Right lobe of liver (tissue), 6 donors: ENCODE data around the gene SHANK2. TPM values are rescaled to one million over a fixed set of nuclear protein-coding genes. Genes with fewer than 3 reads are reported as not detected.

Experiments
- ATAC-seq, 4 donors: fragments of 200-7000 bp; cut with Tn5 transposase; one replicate each; pipeline ENCODE4 v1.9.1; 2020; ENCODE audit warnings: mild to moderate bottlenecking in 4 of 4, moderate library complexity in 4 of 4
- DNase-seq, 3 donors: peaks; one replicate each; pipeline ENCODE4 v3.0.0-alpha.2; 2020
- H3K27ac ChIP-seq, 3 donors: fragments of 200-600 bp; one replicate each; pipeline ENCODE4 v1.8.0; 2022
- H3K27me3 ChIP-seq, 2 donors: fragments of 200-600 bp; one replicate each; pipeline ENCODE4 v1.8.0; 2022
- H3K36me3 ChIP-seq, 4 donors: fragments of 200-600 bp; sonication (generic) in 1 of 4; one replicate each; pipeline versions ENCODE4 v1.5.1 to v1.8.0; 2017 to 2022; ENCODE audit warnings: control low read depth in 1 of 4
- H3K4me1 ChIP-seq, 4 donors: fragments of 200-600 bp; sonication (generic) in 1 of 4; one replicate each; pipeline versions ENCODE4 v1.5.1 to v1.8.0; 2017 to 2022; ENCODE audit warnings: control low read depth in 1 of 4
- H3K4me3 ChIP-seq, 3 donors: fragments of 200-600 bp; one replicate each; pipeline ENCODE4 v1.8.0; 2022
- H3K9me3 ChIP-seq, 4 donors: fragments of 200-600 bp; sonication (generic) in 1 of 4; one replicate each; pipeline versions ENCODE4 v1.5.1 to v1.8.0; 2017 to 2022; ENCODE audit warnings: control low read depth in 1 of 4
- POLR2A ChIP-seq: fragments of 450-650 bp; IDR thresholded peaks from one replicate; pipeline ENCODE4 v1.6.1; 2017; ENCODE audit warnings: antibody characterized with exemption, mild to moderate bottlenecking
- WGBS: methylation state at CpG from one replicate; pipeline ENCODE4 v1.1.6; 2018; ENCODE audit warnings: low coverage, low lambda C conversion rate; ENCODE audit not compliant: insufficient coverage; ENCODE audit errors: missing lambda C conversion rate; 5-methylcytosine and 5-hydroxymethylcytosine counted together
- intact Hi-C, 2 donors: fragments of 100-400 bp; cut with DNase I; formaldehyde crosslinking; loops; one replicate each; pipeline versions ENCODE4 v1.11.2 to v1.14.1; 2022
- total RNA-seq, 6 experiments: library from RNA; depleted of rRNA in 2 of 6; stranded (reverse); fragments of >200 nt in 2 of 6; fragmentation: NEBNext Ultra II Directional in 3 of 6; extraction: Animal tissue kit (Norgen Biotek cat#: 25700) in 3 of 6; gene quantifications; one replicate each; pipeline versions ENCODE4 v1.1.0 to v1.2.4, GENCODE V29; 2016 to 2023
- TF ChIP-seq, protein P1 (sequence below), 4 donors: fragments of 200-600 bp in 3 of 4; fragments of 450-650 bp in 1 of 4; IDR thresholded peaks; one replicate each; pipeline versions ENCODE4 v1.5.1 to v1.8.0; 2016 to 2022; ENCODE audit warnings: antibody characterized with exemption in 4 of 4, mild to moderate bottlenecking in 2 of 4
- donor health status: DM: no; HTN: yes; CAD: no.
- donor health status: DM: no; HTN: no; CAD: no.
- donor health status: DM: no; HTN: no; CAD: no.
- donor health status: DM: no; HTN: yes; CAD: no.
- donor health status: DM: no; HTN: yes; CAD: no.

SHANK2 gene
- total RNA-seq, 6 experiments from 2014 or later, result 21.9 to 50.3 (median 30.9) TPM

DNA sequence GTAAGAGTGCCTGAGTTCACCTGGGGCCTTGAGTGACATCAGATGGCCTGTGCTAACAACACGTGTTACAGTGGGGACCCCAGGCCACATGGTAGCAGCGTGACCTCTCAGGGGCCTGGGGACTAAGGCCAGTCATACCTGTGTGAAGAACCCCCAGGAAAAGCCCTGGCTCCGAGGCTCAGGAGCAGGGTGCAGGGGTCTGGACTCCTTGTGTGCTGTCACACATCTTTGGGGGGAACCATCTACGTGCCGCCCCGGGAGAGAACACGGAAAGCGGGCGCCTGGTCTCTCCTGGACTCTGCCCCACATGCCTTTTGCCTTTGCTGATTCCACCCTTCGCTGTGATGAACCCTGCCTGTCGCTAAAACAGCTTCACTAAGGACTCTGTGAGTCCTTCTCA is 48.7 kb downstream of the SHANK2 start:
- 76% methylated on average over 3 of the region's 11 CpGs for WGBS
- H3K9me3 ChIP-seq, result no peaks in the 10 kb centered on the region
- TF ChIP-seq, protein P1, sequence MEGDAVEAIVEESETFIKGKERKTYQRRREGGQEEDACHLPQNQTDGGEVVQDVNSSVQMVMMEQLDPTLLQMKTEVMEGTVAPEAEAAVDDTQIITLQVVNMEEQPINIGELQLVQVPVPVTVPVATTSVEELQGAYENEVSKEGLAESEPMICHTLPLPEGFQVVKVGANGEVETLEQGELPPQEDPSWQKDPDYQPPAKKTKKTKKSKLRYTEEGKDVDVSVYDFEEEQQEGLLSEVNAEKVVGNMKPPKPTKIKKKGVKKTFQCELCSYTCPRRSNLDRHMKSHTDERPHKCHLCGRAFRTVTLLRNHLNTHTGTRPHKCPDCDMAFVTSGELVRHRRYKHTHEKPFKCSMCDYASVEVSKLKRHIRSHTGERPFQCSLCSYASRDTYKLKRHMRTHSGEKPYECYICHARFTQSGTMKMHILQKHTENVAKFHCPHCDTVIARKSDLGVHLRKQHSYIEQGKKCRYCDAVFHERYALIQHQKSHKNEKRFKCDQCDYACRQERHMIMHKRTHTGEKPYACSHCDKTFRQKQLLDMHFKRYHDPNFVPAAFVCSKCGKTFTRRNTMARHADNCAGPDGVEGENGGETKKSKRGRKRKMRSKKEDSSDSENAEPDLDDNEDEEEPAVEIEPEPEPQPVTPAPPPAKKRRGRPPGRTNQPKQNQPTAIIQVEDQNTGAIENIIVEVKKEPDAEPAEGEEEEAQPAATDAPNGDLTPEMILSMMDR (IDR thresholded peaks at IDR 0.05), result no peak
- no peak for TF ChIP-seq POLR2A
- H3K4me1 ChIP-seq, result peaks cover 0 to 44% (median 17%) of the 10 kb centered on the region in 4 donors
- H3K4me3 ChIP-seq, result no peak overlapping the region
- DNase-seq (peak in 1 of 3 donors; percentile 37), ATAC-seq (no peak)
- intact Hi-C loops, result no loop called here
- H3K27ac ChIP-seq, result peak overlapping the region in 2 of 3 donors; percentile 66 to 76
- no peaks in the 10 kb centered on the region for H3K27me3 ChIP-seq
- H3K36me3 ChIP-seq, result no peaks in the 10 kb centered on the region

DNA sequence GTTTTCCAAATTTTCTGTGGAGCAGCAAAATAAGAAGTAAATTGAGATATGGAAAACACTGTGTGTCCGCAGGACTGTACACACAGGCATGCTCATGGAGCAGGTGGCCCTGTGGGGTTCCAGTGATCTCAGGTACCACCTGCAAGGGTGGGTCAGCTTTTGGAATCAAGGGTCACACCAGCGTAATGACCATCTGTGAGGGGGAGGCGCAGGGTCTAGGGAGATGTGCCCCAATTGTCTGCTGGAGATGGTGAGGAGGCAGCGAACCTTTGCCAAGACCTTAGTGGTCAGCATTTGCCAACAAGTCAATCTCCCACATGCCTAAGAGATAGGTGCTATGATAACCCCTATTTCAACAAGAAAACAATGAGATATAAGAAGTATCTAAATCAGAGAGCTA is 49.4 kb downstream of the SHANK2 start:
- Histone ChIP-seq H3K36me3 (no peaks in the 10 kb centered on the region), H3K9me3 (no peaks in the 10 kb centered on the region), H3K27me3 (no peaks in the 10 kb centered on the region), H3K27ac (peak overlapping the region in 2 of 3 donors; percentile 66 to 76), H3K4me1 (peaks cover 0 to 37% (median 14%) of the 10 kb centered on the region in 4 donors), H3K4me3 (no peak overlapping the region)
- 36% methylated on average over 2 of the region's 4 CpGs for WGBS
- ATAC-seq, result no peak
- no peak for TF ChIP-seq POLR2A
- TF ChIP-seq, protein P1 (IDR thresholded peaks at IDR 0.05), result no peak
- no peak for DNase-seq
- intact Hi-C loops, result no loop called here

DNA sequence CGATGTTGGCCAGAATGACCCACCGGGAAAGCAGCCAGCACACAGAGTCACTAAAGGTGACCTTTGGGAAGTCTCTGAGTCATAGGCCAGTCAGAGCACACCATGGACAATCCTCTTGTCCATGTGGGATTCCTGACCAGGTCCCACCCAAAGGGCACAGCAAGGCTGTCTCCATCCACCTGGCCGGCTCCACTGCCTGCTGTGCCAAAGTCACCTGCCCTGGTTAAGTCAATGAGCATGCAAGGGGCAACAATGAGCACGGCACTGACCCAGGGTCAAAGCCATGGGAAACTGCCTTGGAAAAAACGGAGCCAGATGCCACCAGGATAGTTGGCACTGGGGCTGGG is 49.8 kb downstream of the SHANK2 start:
- TF ChIP-seq POLR2A, result no peak
- TF ChIP-seq, protein P1 (IDR thresholded peaks at IDR 0.05), result no peak
- intact Hi-C loops, result no loop called here
- Histone ChIP-seq H3K4me3 (no peak overlapping the region), H3K27ac (peak overlapping the region in 2 of 3 donors; percentile 66 to 76), H3K4me1 (peaks cover 0 to 33% (median 12%) of the 10 kb centered on the region in 4 donors), H3K9me3 (no peaks in the 10 kb centered on the region), H3K36me3 (no peaks in the 10 kb centered on the region), H3K27me3 (no peaks in the 10 kb centered on the region)
- peak; percentile 77 to 81 (median 78) for ATAC-seq
- DNase-seq, result peak; percentile 84 to 96 (median 93)
- 24% methylated on average over 2 of the region's 5 CpGs for WGBS

Other genes starting within 250 kb of the SHANK2 start
- 100 to 1,000 TPM in 4 of 6 experiments, 10 to 100 TPM in 2; 42.0 to 320 (median 126) TPM for gene DHCR7, start 195.8 kb upstream of the SHANK2 start, total RNA-seq
- 10 to 100 TPM; 26.4 to 54.7 (median 35.4) TPM for gene NADSYN1, start 200.6 kb upstream of the SHANK2 start, total RNA-seq